ENCODE measurements around the gene AP1M1.

AP1M1 gene

GRCh38 chr19:16198370-16198651 is 600 bp downstream of the AP1M1 start:
- Histone ChIP-seq H3K27me3 (ENCODE audit: insufficient read depth, poor library complexity, severe bottlenecking) (no peaks in the 10 kb centered on the region), H3K27ac (replicated peaks) (peak overlapping the region; percentile 91), H3K4me3 (replicated peaks; ENCODE audit: insufficient read depth, low read length) (peak overlapping the region; percentile 99)
- no peak for DNase-seq (ENCODE audit: low read depth in 1 of 2, low spot score in 1 of 2)
- TF ChIP-seq GABPA (IDR thresholded peaks at IDR 0.05; ENCODE audit: low read depth) (no peak), SPI1 (IDR thresholded peaks at IDR 0.05; ENCODE audit: borderline replicate concordance, low read depth) (no peak), POLR2AphosphoS5 (IDR thresholded peaks at IDR 0.05; ENCODE audit: low read depth) (no peak)
- TF ChIP-seq, protein P1, sequence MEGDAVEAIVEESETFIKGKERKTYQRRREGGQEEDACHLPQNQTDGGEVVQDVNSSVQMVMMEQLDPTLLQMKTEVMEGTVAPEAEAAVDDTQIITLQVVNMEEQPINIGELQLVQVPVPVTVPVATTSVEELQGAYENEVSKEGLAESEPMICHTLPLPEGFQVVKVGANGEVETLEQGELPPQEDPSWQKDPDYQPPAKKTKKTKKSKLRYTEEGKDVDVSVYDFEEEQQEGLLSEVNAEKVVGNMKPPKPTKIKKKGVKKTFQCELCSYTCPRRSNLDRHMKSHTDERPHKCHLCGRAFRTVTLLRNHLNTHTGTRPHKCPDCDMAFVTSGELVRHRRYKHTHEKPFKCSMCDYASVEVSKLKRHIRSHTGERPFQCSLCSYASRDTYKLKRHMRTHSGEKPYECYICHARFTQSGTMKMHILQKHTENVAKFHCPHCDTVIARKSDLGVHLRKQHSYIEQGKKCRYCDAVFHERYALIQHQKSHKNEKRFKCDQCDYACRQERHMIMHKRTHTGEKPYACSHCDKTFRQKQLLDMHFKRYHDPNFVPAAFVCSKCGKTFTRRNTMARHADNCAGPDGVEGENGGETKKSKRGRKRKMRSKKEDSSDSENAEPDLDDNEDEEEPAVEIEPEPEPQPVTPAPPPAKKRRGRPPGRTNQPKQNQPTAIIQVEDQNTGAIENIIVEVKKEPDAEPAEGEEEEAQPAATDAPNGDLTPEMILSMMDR (IDR thresholded peaks at IDR 0.05; ENCODE audit: insufficient read depth, low read length): no peak
- TF ChIP-seq, protein P2, sequence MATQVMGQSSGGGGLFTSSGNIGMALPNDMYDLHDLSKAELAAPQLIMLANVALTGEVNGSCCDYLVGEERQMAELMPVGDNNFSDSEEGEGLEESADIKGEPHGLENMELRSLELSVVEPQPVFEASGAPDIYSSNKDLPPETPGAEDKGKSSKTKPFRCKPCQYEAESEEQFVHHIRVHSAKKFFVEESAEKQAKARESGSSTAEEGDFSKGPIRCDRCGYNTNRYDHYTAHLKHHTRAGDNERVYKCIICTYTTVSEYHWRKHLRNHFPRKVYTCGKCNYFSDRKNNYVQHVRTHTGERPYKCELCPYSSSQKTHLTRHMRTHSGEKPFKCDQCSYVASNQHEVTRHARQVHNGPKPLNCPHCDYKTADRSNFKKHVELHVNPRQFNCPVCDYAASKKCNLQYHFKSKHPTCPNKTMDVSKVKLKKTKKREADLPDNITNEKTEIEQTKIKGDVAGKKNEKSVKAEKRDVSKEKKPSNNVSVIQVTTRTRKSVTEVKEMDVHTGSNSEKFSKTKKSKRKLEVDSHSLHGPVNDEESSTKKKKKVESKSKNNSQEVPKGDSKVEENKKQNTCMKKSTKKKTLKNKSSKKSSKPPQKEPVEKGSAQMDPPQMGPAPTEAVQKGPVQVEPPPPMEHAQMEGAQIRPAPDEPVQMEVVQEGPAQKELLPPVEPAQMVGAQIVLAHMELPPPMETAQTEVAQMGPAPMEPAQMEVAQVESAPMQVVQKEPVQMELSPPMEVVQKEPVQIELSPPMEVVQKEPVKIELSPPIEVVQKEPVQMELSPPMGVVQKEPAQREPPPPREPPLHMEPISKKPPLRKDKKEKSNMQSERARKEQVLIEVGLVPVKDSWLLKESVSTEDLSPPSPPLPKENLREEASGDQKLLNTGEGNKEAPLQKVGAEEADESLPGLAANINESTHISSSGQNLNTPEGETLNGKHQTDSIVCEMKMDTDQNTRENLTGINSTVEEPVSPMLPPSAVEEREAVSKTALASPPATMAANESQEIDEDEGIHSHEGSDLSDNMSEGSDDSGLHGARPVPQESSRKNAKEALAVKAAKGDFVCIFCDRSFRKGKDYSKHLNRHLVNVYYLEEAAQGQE (IDR thresholded peaks at IDR 0.05; ENCODE audit: insufficient replicate concordance, low read depth): no peak

DNA sequence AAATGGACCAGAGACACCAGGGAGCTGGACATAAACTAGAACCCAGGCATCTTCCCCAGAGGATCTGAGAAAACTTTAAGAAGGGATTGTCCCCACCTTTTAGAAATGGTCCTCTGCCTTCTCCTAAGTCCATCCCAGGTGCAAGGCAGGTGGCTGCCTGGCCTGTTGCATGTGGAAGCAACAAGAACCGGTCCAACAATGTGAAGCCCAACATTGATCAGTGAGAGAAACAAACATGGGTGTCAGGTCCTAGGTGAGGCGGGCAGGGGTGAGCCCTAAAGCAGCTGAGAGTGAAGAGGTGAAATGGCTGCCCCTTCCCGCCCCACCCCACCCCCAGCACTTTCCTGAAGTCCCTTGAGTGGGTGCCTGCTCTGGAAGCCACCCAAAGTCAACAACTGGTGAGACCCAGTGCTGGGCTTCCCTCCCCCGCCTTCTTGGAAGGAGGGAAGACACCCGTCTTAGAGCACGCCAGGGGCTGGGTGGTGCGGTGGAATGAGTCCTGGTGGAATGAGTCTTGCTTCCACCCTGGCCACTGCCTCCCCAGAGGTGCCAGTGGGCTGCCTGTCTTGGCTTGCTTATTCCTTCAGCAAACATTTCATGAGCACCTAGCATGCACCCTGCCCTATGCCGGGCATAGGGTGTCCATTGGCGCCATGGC is 1.7 kb downstream of the AP1M1 start:
- DNase-seq (ENCODE audit: low read depth in 1 of 2, low spot score in 1 of 2): no peak
- Histone ChIP-seq H3K27me3 (ENCODE audit: insufficient read depth, poor library complexity, severe bottlenecking) (no peaks in the 10 kb centered on the region), H3K4me3 (replicated peaks; ENCODE audit: insufficient read depth, low read length) (no peak overlapping the region), H3K27ac (replicated peaks) (peak overlapping the region; percentile 56)
- TF ChIP-seq POLR2AphosphoS5 (IDR thresholded peaks at IDR 0.05; ENCODE audit: low read depth) (no peak), GABPA (IDR thresholded peaks at IDR 0.05; ENCODE audit: low read depth) (no peak), SPI1 (IDR thresholded peaks at IDR 0.05; ENCODE audit: borderline replicate concordance, low read depth) (no peak)
- TF ChIP-seq, protein P2 (IDR thresholded peaks at IDR 0.05; ENCODE audit: insufficient replicate concordance, low read depth): no peak
- TF ChIP-seq, protein P1 (IDR thresholded peaks at IDR 0.05; ENCODE audit: insufficient read depth, low read length): no peak

GRCh38 chr19:16200038-16201010 is 2.6 kb downstream of the AP1M1 start:
- TF ChIP-seq GABPA (IDR thresholded peaks at IDR 0.05; ENCODE audit: low read depth) (no peak), POLR2AphosphoS5 (IDR thresholded peaks at IDR 0.05; ENCODE audit: low read depth) (no peak), SPI1 (IDR thresholded peaks at IDR 0.05; ENCODE audit: borderline replicate concordance, low read depth) (no peak)
- TF ChIP-seq, protein P1 (IDR thresholded peaks at IDR 0.05; ENCODE audit: insufficient read depth, low read length): no peak
- TF ChIP-seq, protein P2 (IDR thresholded peaks at IDR 0.05; ENCODE audit: insufficient replicate concordance, low read depth): no peak
- DNase-seq (ENCODE audit: low read depth in 1 of 2, low spot score in 1 of 2): peak; percentile 71 to 85
- Histone ChIP-seq H3K27me3 (ENCODE audit: insufficient read depth, poor library complexity, severe bottlenecking) (no peaks in the 10 kb centered on the region), H3K27ac (replicated peaks) (peak overlapping the region; percentile 56), H3K4me3 (replicated peaks; ENCODE audit: insufficient read depth, low read length) (no peak overlapping the region)
